Cardiac muscle cell (in vitro differentiated cells and primary cell): ENCODE results near the gene ABR. TPM values are rescaled to one million over a fixed set of nuclear protein-coding genes. Genes with fewer than 3 reads are reported as not detected.

Source experiments
- DNase-seq, 2 donors: peaks; one replicate each; pipeline versions ENCODE4 v3.0.0 to v3.0.0-alpha.2; 2010 to 2017; ENCODE audit warnings: low read depth in 1 of 2, low spot score in 1 of 2
- H3K27ac ChIP-seq: fragments of 200-600 bp; sonication (generic); 2 replicates; pipeline ENCODE4 v1.5.1; 2016
- H3K27me3 ChIP-seq: fragments of 200-600 bp; sonication (generic); 2 replicates; pipeline ENCODE4 v1.6.0; 2016; ENCODE audit warnings: control low read depth
- H3K36me3 ChIP-seq: fragments of 200-600 bp; sonication (generic); 2 replicates; pipeline ENCODE4 v1.5.1; 2016; ENCODE audit warnings: control low read depth
- H3K4me1 ChIP-seq: fragments of 200-600 bp; sonication (generic); 2 replicates; pipeline ENCODE4 v1.8.1; 2017; ENCODE audit warnings: low read depth, mild to moderate bottlenecking, mixed run types
- H3K4me3 ChIP-seq: fragments of 200-600 bp; sonication (generic); 2 replicates; pipeline ENCODE4 v1.5.1; 2016; ENCODE audit warnings: mild to moderate bottlenecking
- H3K9me3 ChIP-seq: fragments of 200-600 bp; sonication (generic); 2 replicates; pipeline ENCODE4 v1.5.1; 2017; ENCODE audit warnings: low read depth, mild to moderate bottlenecking, control low read depth
- polyA plus RNA-seq: library from polyadenylated mRNA; unstranded; fragments of >200 nt; fragmentation: Nextera tagmentation; extraction: Ambion mirVana; gene quantifications from 2 replicates; pipeline ENCODE4 v1.2.1, GENCODE V29; 2016
- total RNA-seq: library from RNA; depleted of rRNA; stranded (reverse); fragments of >200 nt; gene quantifications from 2 replicates; pipeline ENCODE4 v1.2.3, GENCODE V29; 2016
- TF ChIP-seq, protein P1 (sequence below): IDR thresholded peaks from 2 replicates; pipeline ENCODE4 v1.5.1; 2012; ENCODE audit warnings: low read depth, mild to moderate bottlenecking, low read length

Gene ABR
- total and polyA plus RNA-seq, 2 experiments from 2014 or later: 23.5 to 67.5 TPM

DNA sequence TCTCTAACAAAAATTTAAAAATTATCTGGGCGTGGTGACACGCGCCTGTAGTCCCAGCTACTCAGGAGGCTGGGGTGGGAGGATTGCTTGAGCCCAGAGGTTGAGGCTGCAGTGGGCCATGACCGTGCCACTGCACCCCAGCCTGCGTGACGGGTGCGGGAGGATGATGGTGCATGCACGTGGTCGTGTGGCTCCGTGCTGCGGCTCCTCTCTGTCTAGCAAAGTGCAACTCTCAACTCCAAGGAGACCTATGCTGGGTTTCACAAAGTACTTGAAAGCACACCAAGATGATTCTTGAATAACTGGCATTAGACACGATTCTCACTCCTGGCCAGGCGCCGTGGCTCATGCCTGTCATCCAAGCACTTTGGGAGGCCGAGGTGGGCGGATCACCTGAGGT is 226.0 kb downstream of the ABR start:
- Histone ChIP-seq H3K4me3 (no peak overlapping the region), H3K9me3 (no peaks in the 10 kb centered on the region), H3K27me3 (no peaks in the 10 kb centered on the region), H3K4me1 (peaks cover 46% of the 10 kb centered on the region), H3K27ac (peak overlapping the region; percentile 99), H3K36me3 (no peaks in the 10 kb centered on the region)
- TF ChIP-seq, protein P1, sequence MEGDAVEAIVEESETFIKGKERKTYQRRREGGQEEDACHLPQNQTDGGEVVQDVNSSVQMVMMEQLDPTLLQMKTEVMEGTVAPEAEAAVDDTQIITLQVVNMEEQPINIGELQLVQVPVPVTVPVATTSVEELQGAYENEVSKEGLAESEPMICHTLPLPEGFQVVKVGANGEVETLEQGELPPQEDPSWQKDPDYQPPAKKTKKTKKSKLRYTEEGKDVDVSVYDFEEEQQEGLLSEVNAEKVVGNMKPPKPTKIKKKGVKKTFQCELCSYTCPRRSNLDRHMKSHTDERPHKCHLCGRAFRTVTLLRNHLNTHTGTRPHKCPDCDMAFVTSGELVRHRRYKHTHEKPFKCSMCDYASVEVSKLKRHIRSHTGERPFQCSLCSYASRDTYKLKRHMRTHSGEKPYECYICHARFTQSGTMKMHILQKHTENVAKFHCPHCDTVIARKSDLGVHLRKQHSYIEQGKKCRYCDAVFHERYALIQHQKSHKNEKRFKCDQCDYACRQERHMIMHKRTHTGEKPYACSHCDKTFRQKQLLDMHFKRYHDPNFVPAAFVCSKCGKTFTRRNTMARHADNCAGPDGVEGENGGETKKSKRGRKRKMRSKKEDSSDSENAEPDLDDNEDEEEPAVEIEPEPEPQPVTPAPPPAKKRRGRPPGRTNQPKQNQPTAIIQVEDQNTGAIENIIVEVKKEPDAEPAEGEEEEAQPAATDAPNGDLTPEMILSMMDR: no peak
- DNase-seq: no peak

Other genes starting within 250 kb of the ABR start
- 107 and 122 TPM in 2 replicates for gene NXN, start 200.2 kb downstream of the ABR start, total RNA-seq
- gene NXN, start 200.2 kb downstream of the ABR start, polyA plus RNA-seq: 120 and 128 TPM in 2 replicates
- gene TIMM22, start 182.9 kb downstream of the ABR start, total RNA-seq: 26.8 and 28.4 TPM in 2 replicates
- gene TIMM22, start 182.9 kb downstream of the ABR start, polyA plus RNA-seq: 33.1 and 34.7 TPM in 2 replicates
- gene BHLHA9, start 90.5 kb upstream of the ABR start, total RNA-seq: 0.39 and 0.92 TPM in 2 replicates
- gene BHLHA9, start 90.5 kb upstream of the ABR start, polyA plus RNA-seq: not detected in 2 replicates
- not detected in 2 replicates for gene TRARG1, start 99.7 kb upstream of the ABR start, total RNA-seq
- gene TRARG1, start 99.7 kb upstream of the ABR start, polyA plus RNA-seq: not detected in 2 replicates
- 1,409 and 2,297 TPM in 2 replicates for gene YWHAE, start 220.2 kb upstream of the ABR start, total RNA-seq
- 658 and 685 TPM in 2 replicates for gene YWHAE, start 220.2 kb upstream of the ABR start, polyA plus RNA-seq